WTC11 (cell line): ENCODE data around the gene ITGA8. TPM values are rescaled to one million over a fixed set of nuclear protein-coding genes. Genes with fewer than 3 reads are reported as not detected.

Experiments used
- ATAC-seq: fragments of 200-7000 bp; cut with Tn5 transposase; 2 replicates; pipeline ENCODE4 v1.10.0; 2021; ENCODE audit warnings: mild to moderate bottlenecking, moderate library complexity
- CTCF ChIA-PET: fragments of 300-600 bp; sonication (Branson Sonifier 250); formaldehyde crosslinking; loops from one replicate; lab custom pipeline; 2021; ENCODE audit warnings: antibody characterized with exemption; lab: Charles Lee
- POLR2A ChIA-PET: fragments of 350-600 bp; sonication (Branson Sonifier 250); formaldehyde crosslinking; loops from one replicate; lab custom pipeline; 2021; ENCODE audit warnings: antibody characterized with exemption; lab: Charles Lee
- DNase-seq: peaks from one replicate; pipeline ENCODE4 v3.0.0; 2021; ENCODE audit warnings: low spot score
- H3K27ac Mint-ChIP-seq: 2 replicates; pipeline ENCODE4 v1.8.0; 2021; ENCODE audit warnings: mixed read lengths
- H3K27me3 Mint-ChIP-seq: 2 replicates; pipeline ENCODE4 v1.8.0; 2021; ENCODE audit warnings: low read depth, mild to moderate bottlenecking, moderate library complexity, mixed read lengths
- H3K36me3 Mint-ChIP-seq: 2 replicates; pipeline ENCODE4 v1.8.0; 2021; ENCODE audit warnings: mixed read lengths
- H3K4me1 Mint-ChIP-seq: 2 replicates; pipeline ENCODE4 v1.8.0; 2022; ENCODE audit warnings: mixed read lengths
- H3K4me3 Mint-ChIP-seq: 2 replicates; pipeline ENCODE4 v1.8.0; 2021; ENCODE audit warnings: mild to moderate bottlenecking, moderate library complexity, mixed read lengths
- H3K9me3 Mint-ChIP-seq: 2 replicates; pipeline ENCODE4 v1.8.0; 2021; ENCODE audit warnings: mixed read lengths
- ATF1 ChIP-seq: sonication (generic); formaldehyde crosslinking; IDR thresholded peaks from 2 replicates; pipeline ENCODE4 v1.8.1; 2023; ENCODE audit warnings: mild to moderate bottlenecking, moderate library complexity, missing genetic modification reagents
- ELF4 ChIP-seq: sonication (generic); formaldehyde crosslinking; IDR thresholded peaks from 2 replicates; pipeline ENCODE4 v1.8.1; 2022; ENCODE audit warnings: low read depth, mild to moderate bottlenecking, moderate library complexity, missing genetic modification reagents
- EMX1 ChIP-seq: fragments of 250-450 bp; sonication (Bioruptor Pico); IDR thresholded peaks from 2 replicates; pipeline ENCODE4 v1.8.0; 2021; ENCODE audit warnings: mild to moderate bottlenecking
- FOXJ3 ChIP-seq: sonication (generic); formaldehyde crosslinking; IDR thresholded peaks from 2 replicates; pipeline ENCODE4 v1.9.0; 2021; ENCODE audit warnings: missing genetic modification reagents, mild to moderate bottlenecking, borderline replicate concordance
- FOXP1 ChIP-seq: sonication (generic); formaldehyde crosslinking; IDR thresholded peaks from 2 replicates; pipeline ENCODE4 v1.8.0; 2022; ENCODE audit warnings: missing genetic modification reagents, mild to moderate bottlenecking, moderate library complexity, borderline replicate concordance
- GTF2I ChIP-seq: fragments of 250-450 bp; sonication (Bioruptor Pico); conservative IDR thresholded peaks from 2 replicates; pipeline ENCODE4 v1.4.0; 2021; ENCODE audit warnings: mild to moderate bottlenecking
- JAZF1 ChIP-seq: fragments of 250-450 bp; sonication (Bioruptor Pico); IDR thresholded peaks from 2 replicates; pipeline ENCODE4 v1.9.0; 2021; ENCODE audit warnings: moderate library complexity, mild to moderate bottlenecking, inconsistent platforms
- KAT7 ChIP-seq: sonication (generic); formaldehyde crosslinking; IDR thresholded peaks from 2 replicates; pipeline ENCODE4 v1.8.1; 2023; ENCODE audit warnings: missing genetic modification reagents, mild to moderate bottlenecking, borderline replicate concordance
- NFYB ChIP-seq: sonication (generic); formaldehyde crosslinking; conservative IDR thresholded peaks from 2 replicates; pipeline ENCODE4 v1.8.0; 2022; ENCODE audit warnings: low read depth, missing genetic modification reagents
- NR2C2 ChIP-seq: sonication (generic); formaldehyde crosslinking; IDR thresholded peaks from 2 replicates; pipeline ENCODE4 v1.8.0; 2022; ENCODE audit warnings: mild to moderate bottlenecking, missing genetic modification reagents
- SMAD3 ChIP-seq: sonication (generic); formaldehyde crosslinking; IDR thresholded peaks from 2 replicates; pipeline ENCODE4 v1.8.0; 2022; ENCODE audit warnings: missing genetic modification reagents, mild to moderate bottlenecking, borderline replicate concordance
- SOX15 ChIP-seq: fragments of 250-450 bp; sonication (Bioruptor Pico); IDR thresholded peaks from 2 replicates; pipeline ENCODE4 v1.9.0; 2021; ENCODE audit warnings: mild to moderate bottlenecking
- SP1 ChIP-seq: sonication (generic); formaldehyde crosslinking; conservative IDR thresholded peaks from 2 replicates; pipeline ENCODE4 v1.8.1; 2022; ENCODE audit warnings: missing genetic modification reagents
- TCF7 ChIP-seq: sonication (generic); formaldehyde crosslinking; IDR thresholded peaks from 2 replicates; pipeline ENCODE4 v1.8.0; 2022; ENCODE audit warnings: mild to moderate bottlenecking, low read depth, missing genetic modification reagents, moderate library complexity
- TP53 ChIP-seq: sonication (generic); formaldehyde crosslinking; IDR thresholded peaks from 2 replicates; pipeline ENCODE4 v1.8.1; 2023; ENCODE audit warnings: mild to moderate bottlenecking, missing genetic modification reagents
- ZNF416 ChIP-seq: fragments of 250-450 bp; sonication (Bioruptor Pico); IDR thresholded peaks from 2 replicates; pipeline ENCODE4 v1.9.0; 2021; ENCODE audit warnings: mild to moderate bottlenecking, inconsistent platforms
- total RNA-seq: library from RNA; stranded (reverse); gene quantifications from 3 replicates; pipeline ENCODE4 v1.2.3, GENCODE V29; 2021
- TF ChIP-seq, protein P1 (sequence below): fragments of 250-450 bp; sonication (Bioruptor Pico); IDR thresholded peaks from 2 replicates; pipeline ENCODE4 v1.9.0; 2021; ENCODE audit warnings: mild to moderate bottlenecking, borderline replicate concordance
- TF ChIP-seq, protein P2 (sequence below): sonication (generic); formaldehyde crosslinking; IDR thresholded peaks from 2 replicates; pipeline ENCODE4 v1.8.0; 2022; ENCODE audit warnings: mild to moderate bottlenecking, missing genetic modification reagents
- TF ChIP-seq, protein P3 (sequence below): fragments of 250-450 bp; sonication (Bioruptor Pico); IDR thresholded peaks from 2 replicates; pipeline ENCODE4 v1.9.0; 2021; ENCODE audit warnings: moderate library complexity, mild to moderate bottlenecking, inconsistent platforms, borderline replicate concordance
- TF ChIP-seq, protein P4 (sequence below): sonication (generic); formaldehyde crosslinking; IDR thresholded peaks from 2 replicates; pipeline ENCODE4 v1.8.0; 2023; ENCODE audit warnings: missing genetic modification reagents
- TF ChIP-seq, protein P5 (sequence below): sonication (generic); formaldehyde crosslinking; IDR thresholded peaks from 2 replicates; pipeline ENCODE4 v1.8.1; 2023; ENCODE audit warnings: mild to moderate bottlenecking, moderate library complexity, missing genetic modification reagents
- TF ChIP-seq, protein P6 (sequence below): fragments of 250-450 bp; sonication (Bioruptor Pico); IDR thresholded peaks from 2 replicates; pipeline ENCODE4 v1.9.0; 2021; ENCODE audit warnings: mild to moderate bottlenecking
- TF ChIP-seq, protein P7 (sequence below): fragments of 250-450 bp; sonication (Bioruptor Pico); IDR thresholded peaks from 2 replicates; pipeline ENCODE4 v1.8.0; 2021; ENCODE audit warnings: mild to moderate bottlenecking
- TF ChIP-seq, protein P8 (sequence below): sonication (generic); formaldehyde crosslinking; IDR thresholded peaks from 2 replicates; pipeline ENCODE4 v1.8.1; 2022; ENCODE audit warnings: low read depth, mild to moderate bottlenecking, moderate library complexity, missing genetic modification reagents, borderline replicate concordance

Gene ITGA8
- total RNA-seq, 1 experiment from 2014 or later, result not detected

DNA sequence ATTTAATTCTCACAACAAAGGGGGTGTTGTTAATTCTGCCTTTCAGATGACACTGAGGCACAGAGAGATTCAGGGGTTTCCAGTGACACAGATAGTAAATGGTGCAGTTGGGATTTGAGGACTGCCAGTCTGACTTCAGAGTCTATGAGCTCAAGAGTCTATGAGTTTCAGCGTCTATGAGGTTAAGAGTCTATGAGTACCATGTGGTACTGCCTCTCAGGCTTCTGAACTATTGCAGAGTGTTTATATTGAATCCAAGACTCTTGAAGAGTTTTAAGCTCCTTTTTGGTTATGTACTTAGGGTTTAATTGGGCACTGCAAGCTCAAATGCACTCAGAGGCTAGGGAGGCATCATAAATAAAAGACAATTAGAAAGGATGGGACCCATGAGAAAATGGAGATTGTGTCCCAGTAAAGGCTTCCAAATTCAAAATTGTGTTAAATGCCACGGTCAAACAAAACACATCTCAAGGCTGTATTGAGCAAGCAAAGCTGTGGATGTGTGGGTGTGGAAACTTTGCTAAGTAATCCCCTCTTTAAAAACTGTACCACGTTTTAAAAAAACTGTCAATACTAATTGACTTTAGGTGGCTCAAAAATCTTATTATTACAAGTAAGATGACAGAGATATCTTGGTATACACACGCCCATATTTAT, 224.7 kb downstream of the ITGA8 start:
- TF ChIP-seq, protein P1, sequence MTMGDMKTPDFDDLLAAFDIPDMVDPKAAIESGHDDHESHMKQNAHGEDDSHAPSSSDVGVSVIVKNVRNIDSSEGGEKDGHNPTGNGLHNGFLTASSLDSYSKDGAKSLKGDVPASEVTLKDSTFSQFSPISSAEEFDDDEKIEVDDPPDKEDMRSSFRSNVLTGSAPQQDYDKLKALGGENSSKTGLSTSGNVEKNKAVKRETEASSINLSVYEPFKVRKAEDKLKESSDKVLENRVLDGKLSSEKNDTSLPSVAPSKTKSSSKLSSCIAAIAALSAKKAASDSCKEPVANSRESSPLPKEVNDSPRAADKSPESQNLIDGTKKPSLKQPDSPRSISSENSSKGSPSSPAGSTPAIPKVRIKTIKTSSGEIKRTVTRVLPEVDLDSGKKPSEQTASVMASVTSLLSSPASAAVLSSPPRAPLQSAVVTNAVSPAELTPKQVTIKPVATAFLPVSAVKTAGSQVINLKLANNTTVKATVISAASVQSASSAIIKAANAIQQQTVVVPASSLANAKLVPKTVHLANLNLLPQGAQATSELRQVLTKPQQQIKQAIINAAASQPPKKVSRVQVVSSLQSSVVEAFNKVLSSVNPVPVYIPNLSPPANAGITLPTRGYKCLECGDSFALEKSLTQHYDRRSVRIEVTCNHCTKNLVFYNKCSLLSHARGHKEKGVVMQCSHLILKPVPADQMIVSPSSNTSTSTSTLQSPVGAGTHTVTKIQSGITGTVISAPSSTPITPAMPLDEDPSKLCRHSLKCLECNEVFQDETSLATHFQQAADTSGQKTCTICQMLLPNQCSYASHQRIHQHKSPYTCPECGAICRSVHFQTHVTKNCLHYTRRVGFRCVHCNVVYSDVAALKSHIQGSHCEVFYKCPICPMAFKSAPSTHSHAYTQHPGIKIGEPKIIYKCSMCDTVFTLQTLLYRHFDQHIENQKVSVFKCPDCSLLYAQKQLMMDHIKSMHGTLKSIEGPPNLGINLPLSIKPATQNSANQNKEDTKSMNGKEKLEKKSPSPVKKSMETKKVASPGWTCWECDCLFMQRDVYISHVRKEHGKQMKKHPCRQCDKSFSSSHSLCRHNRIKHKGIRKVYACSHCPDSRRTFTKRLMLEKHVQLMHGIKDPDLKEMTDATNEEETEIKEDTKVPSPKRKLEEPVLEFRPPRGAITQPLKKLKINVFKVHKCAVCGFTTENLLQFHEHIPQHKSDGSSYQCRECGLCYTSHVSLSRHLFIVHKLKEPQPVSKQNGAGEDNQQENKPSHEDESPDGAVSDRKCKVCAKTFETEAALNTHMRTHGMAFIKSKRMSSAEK, result no peak
- TF ChIP-seq NR2C2 (CRISPR knock-in tag), result no peak
- TF ChIP-seq KAT7, result no peak
- TF ChIP-seq, protein P2, sequence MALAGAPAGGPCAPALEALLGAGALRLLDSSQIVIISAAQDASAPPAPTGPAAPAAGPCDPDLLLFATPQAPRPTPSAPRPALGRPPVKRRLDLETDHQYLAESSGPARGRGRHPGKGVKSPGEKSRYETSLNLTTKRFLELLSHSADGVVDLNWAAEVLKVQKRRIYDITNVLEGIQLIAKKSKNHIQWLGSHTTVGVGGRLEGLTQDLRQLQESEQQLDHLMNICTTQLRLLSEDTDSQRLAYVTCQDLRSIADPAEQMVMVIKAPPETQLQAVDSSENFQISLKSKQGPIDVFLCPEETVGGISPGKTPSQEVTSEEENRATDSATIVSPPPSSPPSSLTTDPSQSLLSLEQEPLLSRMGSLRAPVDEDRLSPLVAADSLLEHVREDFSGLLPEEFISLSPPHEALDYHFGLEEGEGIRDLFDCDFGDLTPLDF (CRISPR knock-in tag), result no peak
- TF ChIP-seq, protein P3, sequence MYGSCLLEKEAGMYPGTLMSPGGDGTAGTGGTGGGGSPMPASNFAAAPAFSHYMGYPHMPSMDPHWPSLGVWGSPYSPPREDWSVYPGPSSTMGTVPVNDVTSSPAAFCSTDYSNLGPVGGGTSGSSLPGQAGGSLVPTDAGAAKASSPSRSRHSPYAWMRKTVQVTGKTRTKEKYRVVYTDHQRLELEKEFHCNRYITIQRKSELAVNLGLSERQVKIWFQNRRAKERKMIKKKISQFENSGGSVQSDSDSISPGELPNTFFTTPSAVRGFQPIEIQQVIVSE, result no peak
- TF ChIP-seq ELF4 (CRISPR knock-in tag), result no peak
- no peak for TF ChIP-seq SMAD3 (CRISPR knock-in tag)
- no peak for TF ChIP-seq EMX1 (CRISPR knock-in tag)
- TF ChIP-seq FOXJ3, result no peak
- TF ChIP-seq TP53, result no peak
- no peak for TF ChIP-seq NFYB (CRISPR knock-in tag)
- TF ChIP-seq, protein P4, sequence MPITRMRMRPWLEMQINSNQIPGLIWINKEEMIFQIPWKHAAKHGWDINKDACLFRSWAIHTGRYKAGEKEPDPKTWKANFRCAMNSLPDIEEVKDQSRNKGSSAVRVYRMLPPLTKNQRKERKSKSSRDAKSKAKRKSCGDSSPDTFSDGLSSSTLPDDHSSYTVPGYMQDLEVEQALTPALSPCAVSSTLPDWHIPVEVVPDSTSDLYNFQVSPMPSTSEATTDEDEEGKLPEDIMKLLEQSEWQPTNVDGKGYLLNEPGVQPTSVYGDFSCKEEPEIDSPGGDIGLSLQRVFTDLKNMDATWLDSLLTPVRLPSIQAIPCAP, result no peak
- TF ChIP-seq FOXP1 (CRISPR knock-in tag), result no peak
- no peak for TF ChIP-seq JAZF1
- no peak for TF ChIP-seq TCF7
- no peak for TF ChIP-seq ZNF416 (CRISPR knock-in tag)
- peaks cover 10% of the 10 kb centered on the region for H3K36me3 Mint-ChIP-seq
- peaks cover 11% of the 10 kb centered on the region for H3K9me3 Mint-ChIP-seq
- peaks cover 5% of the 10 kb centered on the region; the same call in 1 of the 2 replicates for H3K27me3 Mint-ChIP-seq
- no peak for DNase-seq
- POLR2A ChIA-PET, result no interaction called here
- CTCF ChIA-PET, result no interaction called here
- ATAC-seq, result no peak
- H3K4me3 Mint-ChIP-seq, result no peak overlapping the region
- H3K27ac Mint-ChIP-seq, result 0 out of 2 replicates have a peak overlapping the region, but pooled peaks have one; percentile 20
- H3K4me1 Mint-ChIP-seq, result peaks cover 14% of the 10 kb centered on the region

DNA sequence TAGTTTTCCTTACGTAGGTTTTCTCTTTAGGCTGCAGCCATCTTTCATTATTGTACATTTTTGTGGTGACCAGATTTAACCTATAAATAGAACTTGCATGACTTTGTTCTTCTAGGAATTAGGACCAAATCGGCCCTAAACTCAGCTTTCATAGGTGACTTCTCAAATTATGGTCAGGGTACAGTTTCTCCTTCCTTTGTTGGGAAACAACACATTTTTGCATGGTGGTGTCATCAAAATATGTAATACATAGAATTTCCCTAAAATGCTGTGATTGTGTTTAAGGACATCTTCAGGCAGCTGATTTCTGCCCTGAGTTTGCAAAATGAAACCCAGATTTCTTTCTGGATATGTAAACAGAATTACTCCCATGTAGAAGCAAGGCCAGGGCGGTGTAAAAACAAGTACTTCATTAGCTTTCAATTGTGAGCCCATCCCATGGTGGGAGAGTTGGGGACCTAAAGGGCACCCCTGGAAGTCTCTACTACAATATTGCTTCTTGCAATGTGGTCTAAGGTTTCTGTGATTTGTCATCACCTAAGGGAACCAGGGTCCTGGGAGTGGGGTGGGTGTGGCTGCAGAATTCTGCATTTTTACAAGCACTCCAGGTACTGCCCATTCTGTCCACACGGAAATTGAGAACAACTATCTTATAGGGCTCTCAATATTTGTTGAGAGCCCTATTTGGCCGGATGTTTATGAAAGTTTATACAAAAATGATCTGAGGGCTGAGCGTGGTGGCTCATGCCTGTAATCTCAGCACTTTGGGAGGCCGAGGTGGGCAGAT, 227.7 kb downstream of the ITGA8 start:
- Mint-ChIP-seq H3K4me3 (no peak overlapping the region), H3K36me3 (no peaks in the 10 kb centered on the region), H3K9me3 (no peaks in the 10 kb centered on the region), H3K27me3 (peaks cover 2% of the 10 kb centered on the region; the same call in 1 of the 2 replicates), H3K4me1 (peaks cover 14% of the 10 kb centered on the region), H3K27ac (no peak overlapping the region)
- DNase-seq (no peak), ATAC-seq (no peak)
- ChIA-PET POLR2A (no interaction called here), CTCF (no interaction called here)
- TF ChIP-seq SP1, result no peak
- TF ChIP-seq, protein P5, sequence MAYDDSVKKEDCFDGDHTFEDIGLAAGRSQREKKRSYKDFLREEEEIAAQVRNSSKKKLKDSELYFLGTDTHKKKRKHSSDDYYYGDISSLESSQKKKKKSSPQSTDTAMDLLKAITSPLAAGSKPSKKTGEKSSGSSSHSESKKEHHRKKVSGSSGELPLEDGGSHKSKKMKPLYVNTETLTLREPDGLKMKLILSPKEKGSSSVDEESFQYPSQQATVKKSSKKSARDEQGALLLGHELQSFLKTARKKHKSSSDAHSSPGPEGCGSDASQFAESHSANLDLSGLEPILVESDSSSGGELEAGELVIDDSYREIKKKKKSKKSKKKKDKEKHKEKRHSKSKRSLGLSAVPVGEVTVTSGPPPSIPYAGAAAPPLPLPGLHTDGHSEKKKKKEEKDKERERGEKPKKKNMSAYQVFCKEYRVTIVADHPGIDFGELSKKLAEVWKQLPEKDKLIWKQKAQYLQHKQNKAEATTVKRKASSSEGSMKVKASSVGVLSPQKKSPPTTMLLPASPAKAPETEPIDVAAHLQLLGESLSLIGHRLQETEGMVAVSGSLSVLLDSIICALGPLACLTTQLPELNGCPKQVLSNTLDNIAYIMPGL (CRISPR knock-in tag), result no peak
- TF ChIP-seq, protein P6, sequence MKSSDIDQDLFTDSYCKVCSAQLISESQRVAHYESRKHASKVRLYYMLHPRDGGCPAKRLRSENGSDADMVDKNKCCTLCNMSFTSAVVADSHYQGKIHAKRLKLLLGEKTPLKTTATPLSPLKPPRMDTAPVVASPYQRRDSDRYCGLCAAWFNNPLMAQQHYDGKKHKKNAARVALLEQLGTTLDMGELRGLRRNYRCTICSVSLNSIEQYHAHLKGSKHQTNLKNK, result no peak
- no peak for TF ChIP-seq FOXP1 (CRISPR knock-in tag)
- no peak for TF ChIP-seq GTF2I
- TF ChIP-seq, protein P7, sequence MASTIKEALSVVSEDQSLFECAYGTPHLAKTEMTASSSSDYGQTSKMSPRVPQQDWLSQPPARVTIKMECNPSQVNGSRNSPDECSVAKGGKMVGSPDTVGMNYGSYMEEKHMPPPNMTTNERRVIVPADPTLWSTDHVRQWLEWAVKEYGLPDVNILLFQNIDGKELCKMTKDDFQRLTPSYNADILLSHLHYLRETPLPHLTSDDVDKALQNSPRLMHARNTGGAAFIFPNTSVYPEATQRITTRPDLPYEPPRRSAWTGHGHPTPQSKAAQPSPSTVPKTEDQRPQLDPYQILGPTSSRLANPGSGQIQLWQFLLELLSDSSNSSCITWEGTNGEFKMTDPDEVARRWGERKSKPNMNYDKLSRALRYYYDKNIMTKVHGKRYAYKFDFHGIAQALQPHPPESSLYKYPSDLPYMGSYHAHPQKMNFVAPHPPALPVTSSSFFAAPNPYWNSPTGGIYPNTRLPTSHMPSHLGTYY (CRISPR knock-in tag), result no peak
- TF ChIP-seq SOX15, result no peak
- TF ChIP-seq, protein P8, sequence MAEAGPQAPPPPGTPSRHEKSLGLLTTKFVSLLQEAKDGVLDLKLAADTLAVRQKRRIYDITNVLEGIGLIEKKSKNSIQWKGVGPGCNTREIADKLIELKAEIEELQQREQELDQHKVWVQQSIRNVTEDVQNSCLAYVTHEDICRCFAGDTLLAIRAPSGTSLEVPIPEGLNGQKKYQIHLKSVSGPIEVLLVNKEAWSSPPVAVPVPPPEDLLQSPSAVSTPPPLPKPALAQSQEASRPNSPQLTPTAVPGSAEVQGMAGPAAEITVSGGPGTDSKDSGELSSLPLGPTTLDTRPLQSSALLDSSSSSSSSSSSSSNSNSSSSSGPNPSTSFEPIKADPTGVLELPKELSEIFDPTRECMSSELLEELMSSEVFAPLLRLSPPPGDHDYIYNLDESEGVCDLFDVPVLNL (CRISPR knock-in tag), result no peak
- no peak for TF ChIP-seq ATF1 (CRISPR knock-in tag)
